HFF-Myc (cell line): ENCODE measurements around the gene SLC24A4.

ENCODE experiments used
- DNase-seq: peaks from one replicate; pipeline ENCODE4 v3.0.0-alpha.2; 2011; ENCODE audit warnings: low read depth; ENCODE audit errors: extremely low read depth
- H3K4me3 ChIP-seq: replicated peaks from 2 replicates; pipeline ENCODE4 v1.5.1; 2011; ENCODE audit warnings: low read depth, mild to moderate bottlenecking, control low read depth, low read length
- TF ChIP-seq, protein P1 (sequence below): IDR thresholded peaks from 2 replicates; pipeline ENCODE4 v1.5.1; 2012; ENCODE audit warnings: mild to moderate bottlenecking, low read depth, low read length, control low read depth; ENCODE audit errors: missing control alignments

The SLC24A4 gene

DNA sequence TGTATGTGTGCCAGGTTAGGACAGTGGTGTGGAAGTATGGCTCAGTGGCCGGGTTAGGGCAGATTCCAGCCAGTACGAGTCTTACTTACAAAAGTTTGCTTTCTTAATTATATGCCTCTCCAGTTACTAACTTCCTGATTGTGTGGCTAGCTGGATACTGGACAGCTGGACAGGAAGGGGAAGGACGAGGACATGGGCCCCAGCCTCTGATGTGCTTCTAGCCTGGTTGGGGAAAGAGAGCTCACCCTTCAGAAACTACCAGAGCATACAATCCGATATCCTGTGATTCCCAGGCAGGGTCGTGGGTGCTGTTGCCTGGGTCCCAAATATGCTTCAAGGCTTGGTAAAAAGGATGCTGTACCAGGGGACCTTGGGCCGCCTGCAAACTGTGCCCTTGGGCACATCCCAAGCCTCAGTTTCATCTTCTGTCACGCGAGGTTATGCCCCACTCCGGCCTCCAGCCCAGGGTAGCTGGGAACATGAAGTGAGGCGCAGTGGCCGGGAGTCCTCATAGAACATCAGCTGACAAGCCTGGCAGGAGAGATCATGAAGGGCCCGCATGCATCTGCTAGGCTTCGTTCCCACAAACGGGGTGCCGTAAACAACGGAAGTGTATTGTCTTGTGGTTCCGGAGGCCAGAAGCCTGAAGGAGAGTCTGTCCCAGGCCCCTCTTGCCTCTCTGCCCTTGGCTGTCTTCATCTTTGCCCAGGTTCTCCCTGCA lies 167.4 kb downstream of the SLC24A4 start:
- no peak for DNase-seq
- TF ChIP-seq, protein P1, sequence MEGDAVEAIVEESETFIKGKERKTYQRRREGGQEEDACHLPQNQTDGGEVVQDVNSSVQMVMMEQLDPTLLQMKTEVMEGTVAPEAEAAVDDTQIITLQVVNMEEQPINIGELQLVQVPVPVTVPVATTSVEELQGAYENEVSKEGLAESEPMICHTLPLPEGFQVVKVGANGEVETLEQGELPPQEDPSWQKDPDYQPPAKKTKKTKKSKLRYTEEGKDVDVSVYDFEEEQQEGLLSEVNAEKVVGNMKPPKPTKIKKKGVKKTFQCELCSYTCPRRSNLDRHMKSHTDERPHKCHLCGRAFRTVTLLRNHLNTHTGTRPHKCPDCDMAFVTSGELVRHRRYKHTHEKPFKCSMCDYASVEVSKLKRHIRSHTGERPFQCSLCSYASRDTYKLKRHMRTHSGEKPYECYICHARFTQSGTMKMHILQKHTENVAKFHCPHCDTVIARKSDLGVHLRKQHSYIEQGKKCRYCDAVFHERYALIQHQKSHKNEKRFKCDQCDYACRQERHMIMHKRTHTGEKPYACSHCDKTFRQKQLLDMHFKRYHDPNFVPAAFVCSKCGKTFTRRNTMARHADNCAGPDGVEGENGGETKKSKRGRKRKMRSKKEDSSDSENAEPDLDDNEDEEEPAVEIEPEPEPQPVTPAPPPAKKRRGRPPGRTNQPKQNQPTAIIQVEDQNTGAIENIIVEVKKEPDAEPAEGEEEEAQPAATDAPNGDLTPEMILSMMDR = no peak

DNA sequence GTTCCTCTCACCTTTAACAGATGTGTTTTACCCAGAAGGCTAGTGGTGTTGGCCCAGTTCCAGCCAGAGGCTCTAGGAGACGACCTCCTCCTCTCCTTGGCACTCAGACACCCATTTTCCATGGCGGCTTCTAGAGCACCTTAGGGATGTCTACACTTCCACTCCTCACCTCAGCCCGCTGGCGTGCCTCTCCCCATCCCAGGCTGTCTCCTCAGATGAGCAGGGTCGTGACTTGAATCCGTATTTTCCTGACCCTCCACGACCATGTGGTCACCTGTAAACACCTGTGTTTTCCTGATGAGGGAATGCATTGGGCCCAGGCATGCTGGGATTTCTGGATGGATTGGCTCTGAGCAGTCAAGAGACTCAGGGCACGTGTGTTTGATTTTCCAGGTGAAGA lies 168.8 kb downstream of the SLC24A4 start:
- TF ChIP-seq, protein P1 = no peak
- no peak for DNase-seq
- H3K4me3 ChIP-seq = no peak overlapping the region

More for the DNA sequence above, 167.4 kb downstream of the SLC24A4 start:
- no peak overlapping the region for H3K4me3 ChIP-seq

DNA sequence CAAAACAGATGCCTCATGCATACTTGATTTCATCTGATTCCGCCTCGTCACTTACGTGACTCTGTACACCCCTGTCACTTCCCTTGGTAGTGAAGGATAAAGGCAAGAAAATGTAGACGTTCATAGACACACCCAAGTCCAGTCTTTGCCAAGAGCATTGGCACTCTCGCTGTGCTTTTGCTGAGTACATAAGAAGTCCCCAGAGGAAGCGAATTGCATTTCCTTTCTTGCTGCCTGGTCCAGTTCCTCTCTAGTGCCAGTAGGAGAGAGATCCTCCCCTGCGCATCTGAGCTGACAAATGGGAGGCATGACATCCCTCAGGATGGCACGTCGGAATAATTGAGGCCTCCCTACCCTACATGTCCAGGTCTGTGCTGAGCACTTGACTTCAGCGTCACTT lies 169.3 kb downstream of the SLC24A4 start:
- TF ChIP-seq, protein P1 = no peak
- no peak for DNase-seq
- H3K4me3 ChIP-seq = no peak overlapping the region

DNA sequence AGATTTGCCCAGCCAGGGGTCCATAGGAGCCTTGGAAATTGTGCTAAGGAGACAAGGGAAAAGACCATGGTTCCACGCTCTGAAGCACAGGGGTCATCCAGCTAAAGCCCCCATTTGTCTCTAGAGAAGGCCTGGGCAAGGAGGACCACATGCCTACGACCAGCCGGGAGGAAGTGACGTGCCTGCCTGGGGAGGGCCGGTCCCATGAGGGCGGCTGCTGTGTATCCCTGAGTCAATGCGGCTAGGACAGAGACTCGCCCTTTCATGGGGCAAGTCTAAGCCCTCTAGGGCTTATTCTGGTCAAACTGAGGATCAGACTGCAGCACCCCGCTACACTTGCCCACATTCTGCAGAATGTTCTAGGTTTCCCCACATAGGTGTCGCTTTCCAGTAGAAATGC lies 170.1 kb downstream of the SLC24A4 start:
- no peak overlapping the region for H3K4me3 ChIP-seq
- TF ChIP-seq, protein P1 = no peak
- DNase-seq = no peak

DNA sequence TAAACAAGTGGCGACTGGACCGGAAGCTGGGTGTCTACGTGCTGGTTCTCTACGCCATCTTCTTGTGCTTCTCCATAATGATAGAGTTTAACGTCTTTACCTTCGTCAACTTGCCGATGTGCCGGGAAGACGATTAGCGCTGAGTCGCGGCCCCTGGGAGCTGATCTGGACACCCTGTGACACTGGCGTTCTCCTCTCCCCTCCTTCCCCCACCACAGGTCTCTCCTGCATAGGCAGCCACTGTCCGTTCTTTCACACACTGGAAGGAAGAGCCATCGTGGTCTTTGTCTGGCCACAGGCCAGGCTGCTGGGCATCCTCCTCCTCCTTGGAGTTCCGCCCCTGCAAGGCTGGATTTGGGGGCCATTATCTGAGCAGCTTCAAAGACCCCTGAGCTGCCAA lies 170.5 kb downstream of the SLC24A4 start:
- no peak overlapping the region for H3K4me3 ChIP-seq
- no peak for DNase-seq
- TF ChIP-seq, protein P1 = no peak

DNA sequence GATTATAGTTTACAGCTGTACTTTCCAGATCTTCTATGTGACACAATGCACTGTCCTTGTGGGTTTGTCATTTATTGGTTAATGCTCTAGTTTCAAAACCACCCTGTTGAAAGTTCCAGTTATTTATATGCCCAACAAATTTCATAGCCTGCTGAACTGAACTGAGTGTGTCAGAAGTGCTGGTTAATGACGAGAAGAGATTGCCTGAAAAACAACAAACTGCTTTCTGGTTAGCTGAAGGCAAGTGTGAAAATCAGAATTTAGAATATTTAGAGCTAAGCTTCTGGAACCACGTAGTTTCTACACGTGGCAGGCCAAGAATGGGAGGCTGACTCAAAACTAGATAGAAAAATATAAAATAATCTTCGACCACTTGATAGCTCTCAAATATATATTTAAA lies 171.5 kb downstream of the SLC24A4 start:
- TF ChIP-seq, protein P1 = no peak
- H3K4me3 ChIP-seq = no peak overlapping the region
- no peak for DNase-seq

DNA sequence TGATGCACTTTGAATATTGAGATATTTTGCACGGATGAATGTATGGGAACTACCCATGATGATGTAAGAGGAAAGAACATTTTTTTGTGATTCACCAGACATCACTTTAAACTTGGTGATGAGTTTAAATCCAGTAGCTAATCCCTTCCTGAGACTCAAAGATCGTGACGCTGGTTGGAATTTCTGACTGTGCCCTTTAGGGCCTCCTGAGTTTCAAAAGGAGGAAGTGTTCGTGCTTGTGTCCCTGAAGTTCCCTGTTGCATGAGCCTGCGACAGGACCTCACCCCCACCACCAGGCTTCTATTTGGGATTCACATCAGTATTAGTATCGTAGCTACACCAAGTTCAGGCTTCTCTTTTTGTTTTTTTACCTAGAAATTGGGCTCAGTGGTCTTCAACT lies 172.1 kb downstream of the SLC24A4 start:
- DNase-seq = no peak
- H3K4me3 ChIP-seq = no peak overlapping the region
- TF ChIP-seq, protein P1 = no peak
